SK-N-SH (cell line): ENCODE measurements around the gene ANAPC5. TPM values are rescaled to one million over a fixed set of nuclear protein-coding genes. Genes with fewer than 3 reads are reported as not detected.

Experiments
- CTCF ChIA-PET: fragments of 300-600, 350-600 bp; formaldehyde crosslinking; extraction: SDS; loops from one replicate; lab custom pipeline; 2021; lab: Yijun Ruan, JAX
- POLR2A ChIA-PET: fragments of 350-600 bp; sonication (Branson Sonifier 250); formaldehyde crosslinking; extraction: SDS; loops from one replicate; lab custom pipeline; 2020; ENCODE audit warnings: antibody characterized with exemption, inconsistent platforms; lab: Yijun Ruan, JAX
- DNase-seq: peaks from one replicate; pipeline ENCODE4 v3.0.0; 2012
- H2AFZ ChIP-seq: fragments of 200-600 bp; sonication (generic); 2 replicates; pipeline ENCODE4 v1.8.1; 2016; ENCODE audit warnings: antibody characterized with exemption, mild to moderate bottlenecking, low read depth
- H3F3A ChIP-seq: fragments of 200-600 bp; sonication (generic); replicated peaks from 2 replicates; pipeline ENCODE3; 2016; ENCODE audit warnings: antibody characterized with exemption, mild to moderate bottlenecking; ENCODE audit not compliant: insufficient read depth
- H3K27ac ChIP-seq, 2 experiments: fragments of 200-500 bp in 1 of 2; fragments of 200-600 bp in 1 of 2; sonication (Bioruptor generic) in 1 of 2; sonication (generic), shearing (Covaris generic) in 1 of 2; 2 replicates each; pipeline versions ENCODE4 v1.5.1 to v1.6.1; 2014 to 2016; ENCODE audit warnings: low read depth in 2 of 2, inconsistent platforms in 1 of 2, low read length in 1 of 2, mild to moderate bottlenecking in 1 of 2, mixed read lengths in 1 of 2
- H3K27me3 ChIP-seq: fragments of 200-600 bp; sonication (generic), shearing (Covaris generic); 2 replicates; pipeline ENCODE4 v1.6.1; 2016; ENCODE audit warnings: mixed run types; ENCODE audit not compliant: insufficient read depth
- H3K36me3 ChIP-seq, 2 experiments: fragments of 200-500 bp in 1 of 2; fragments of 200-600 bp in 1 of 2; sonication (Bioruptor generic) in 1 of 2; sonication (generic) in 1 of 2; replicated peaks in 1 of 2; 2 replicates each; pipeline versions ENCODE3 to v1.5.1; 2014 to 2016; ENCODE audit warnings: low read length in 1 of 2, mild to moderate bottlenecking in 1 of 2; ENCODE audit not compliant: insufficient read depth in 2 of 2, control insufficient read depth in 1 of 2
- H3K4me1 ChIP-seq, 2 experiments: fragments of 200-500 bp in 1 of 2; fragments of 200-600 bp in 1 of 2; sonication (Bioruptor generic) in 1 of 2; sonication (generic), shearing (Covaris generic) in 1 of 2; 2 replicates each; pipeline versions ENCODE4 v1.5.1 to v1.6.1; 2014 to 2016; ENCODE audit warnings: low read depth in 1 of 2, low read length in 1 of 2, mixed run types in 1 of 2; ENCODE audit not compliant: insufficient read depth in 2 of 2, control insufficient read depth in 1 of 2
- H3K4me2 ChIP-seq: fragments of 200-600 bp; sonication (generic), shearing (Covaris generic); 2 replicates; pipeline ENCODE4 v1.6.1; 2017; ENCODE audit warnings: mixed run types
- H3K4me3 ChIP-seq, 2 experiments: fragments of 200-500 bp in 1 of 2; fragments of 200-600 bp in 1 of 2; sonication (Bioruptor generic) in 1 of 2; sonication (generic), shearing (Covaris generic) in 1 of 2; 2 replicates each; pipeline versions ENCODE4 v1.5.1 to v1.8.1; 2014 to 2016; ENCODE audit warnings: low read depth in 2 of 2, inconsistent platforms in 1 of 2, low read length in 1 of 2, mild to moderate bottlenecking in 1 of 2, mixed read lengths in 1 of 2, moderate library complexity in 1 of 2
- H3K79me2 ChIP-seq: fragments of 200-600 bp; sonication (generic); 2 replicates; pipeline ENCODE4 v1.8.1; 2017; ENCODE audit warnings: mild to moderate bottlenecking; ENCODE audit not compliant: insufficient read depth
- H3K9ac ChIP-seq: fragments of 200-600 bp; sonication (generic); 2 replicates; pipeline ENCODE4 v1.6.1; 2017; ENCODE audit warnings: mixed run types
- H3K9me2 ChIP-seq: fragments of 200-600 bp; sonication (generic); 2 replicates; pipeline ENCODE4 v1.6.1; 2017; ENCODE audit warnings: mixed run types
- H3K9me3 ChIP-seq: fragments of 200-600 bp; sonication (generic); 2 replicates; pipeline ENCODE4 v1.6.1; 2017; ENCODE audit warnings: mixed run types, mild to moderate bottlenecking, moderate library complexity
- H4K20me1 ChIP-seq: fragments of 200-600 bp; sonication (generic); 2 replicates; pipeline ENCODE4 v1.6.1; 2017; ENCODE audit warnings: mild to moderate bottlenecking, mixed run types; ENCODE audit not compliant: insufficient read depth
- CHD2 ChIP-seq: fragments of 150-350 bp; IDR thresholded peaks from 2 replicates; pipeline ENCODE4 v1.6.1; 2018; ENCODE audit warnings: low read length; ENCODE audit not compliant: partially characterized antibody
- EP300 ChIP-seq, 2 experiments: IDR thresholded peaks; 2 replicates each; pipeline versions ENCODE4 v1.4.0 to v1.6.1; 2012; ENCODE audit warnings: borderline replicate concordance in 1 of 2, low read depth in 1 of 2, low read length in 1 of 2
- FOSL2 ChIP-seq: IDR thresholded peaks from 2 replicates; pipeline ENCODE4 v1.4.0; 2012; ENCODE audit warnings: low read depth, mild to moderate bottlenecking, moderate library complexity, borderline replicate concordance
- FOXM1 ChIP-seq: IDR thresholded peaks from 2 replicates; pipeline ENCODE4 v1.4.0; 2012; ENCODE audit warnings: low read depth, mild to moderate bottlenecking
- NFIC ChIP-seq: IDR thresholded peaks from 2 replicates; pipeline ENCODE4 v1.4.0; 2012; ENCODE audit warnings: borderline replicate concordance
- RCOR1 ChIP-seq: fragments of 150-350 bp; IDR thresholded peaks from 2 replicates; pipeline ENCODE4 v1.6.1; 2017; ENCODE audit warnings: antibody characterized with exemption, low read length
- USF1 ChIP-seq: IDR thresholded peaks from 2 replicates; pipeline ENCODE4 v1.4.0; 2012; ENCODE audit warnings: low read depth, borderline replicate concordance
- YY1 ChIP-seq: IDR thresholded peaks from 2 replicates; pipeline ENCODE4 v1.4.0; 2012; ENCODE audit warnings: low read depth, mild to moderate bottlenecking
- WGBS: methylation state at CpG from one replicate; pipeline ENCODE4 v1.1.6; 2017; ENCODE audit warnings: low lambda C conversion rate; 5-methylcytosine and 5-hydroxymethylcytosine counted together
- polyA plus RNA-seq, 3 experiments: library from polyadenylated mRNA; depleted of rRNA; stranded (reverse); fragments of >200 nt; gene quantifications; 2 replicates each; pipeline ENCODE4 v1.2.3, GENCODE V29; 2012
- TF ChIP-seq, protein P1 (sequence below): IDR thresholded peaks from 2 replicates; pipeline ENCODE4; 2012
- TF ChIP-seq, protein P2 (sequence below): IDR thresholded peaks from 2 replicates; pipeline ENCODE4 v1.4.0; 2012; ENCODE audit warnings: low read depth, borderline replicate concordance

The ANAPC5 gene
- polyA plus RNA-seq, 1 of the 3 experiments (the other 2 are of a cell fraction) = 110 TPM

DNA sequence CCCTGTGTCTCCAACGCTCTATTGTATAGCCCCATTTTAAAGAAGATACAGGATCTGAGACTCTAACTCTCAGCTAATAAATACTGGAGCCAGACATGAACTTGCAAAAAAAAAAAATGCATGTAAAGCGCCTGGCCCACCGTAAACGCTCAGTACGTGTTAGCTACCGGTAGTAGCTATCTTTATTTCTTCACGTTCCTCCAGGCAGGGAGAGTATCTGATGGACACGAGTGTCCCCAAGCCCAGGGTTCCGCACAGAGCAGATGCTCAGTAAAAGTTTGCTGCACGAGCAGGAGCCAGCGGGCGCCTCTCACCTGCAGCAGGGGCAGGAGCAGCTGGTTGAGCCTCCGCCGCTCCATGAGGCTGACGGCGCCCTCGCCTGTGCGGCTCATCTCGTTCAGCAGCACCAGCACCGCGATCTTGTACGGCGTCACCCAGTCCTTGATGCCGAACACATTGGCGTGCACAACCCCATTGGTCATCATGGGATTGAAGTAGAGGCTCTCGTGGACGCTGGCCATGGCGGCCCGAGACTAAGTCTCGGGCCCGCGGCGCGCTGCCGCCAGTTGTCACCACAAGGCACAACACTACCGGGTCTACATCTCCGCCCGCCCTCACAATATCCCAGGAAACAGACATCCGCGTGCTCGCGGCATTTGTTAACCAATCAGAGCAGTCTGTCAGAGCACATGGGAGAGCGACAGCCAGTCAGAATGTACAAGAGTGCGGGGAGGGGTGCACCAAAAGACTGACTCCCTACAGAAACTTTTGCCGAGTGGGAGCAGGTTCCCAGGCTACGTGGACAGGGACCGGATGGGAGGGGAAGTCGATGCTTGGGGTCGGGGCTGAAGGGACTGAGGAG, at the start of gene ANAPC5 (continued):
- TF ChIP-seq, protein P1, sequence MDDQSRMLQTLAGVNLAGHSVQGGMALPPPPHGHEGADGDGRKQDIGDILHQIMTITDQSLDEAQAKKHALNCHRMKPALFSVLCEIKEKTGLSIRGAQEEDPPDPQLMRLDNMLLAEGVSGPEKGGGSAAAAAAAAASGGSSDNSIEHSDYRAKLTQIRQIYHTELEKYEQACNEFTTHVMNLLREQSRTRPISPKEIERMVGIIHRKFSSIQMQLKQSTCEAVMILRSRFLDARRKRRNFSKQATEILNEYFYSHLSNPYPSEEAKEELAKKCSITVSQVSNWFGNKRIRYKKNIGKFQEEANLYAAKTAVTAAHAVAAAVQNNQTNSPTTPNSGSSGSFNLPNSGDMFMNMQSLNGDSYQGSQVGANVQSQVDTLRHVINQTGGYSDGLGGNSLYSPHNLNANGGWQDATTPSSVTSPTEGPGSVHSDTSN = peak; percentile 30; the same call in 1 of the 2 replicates
- TF ChIP-seq EP300 (IDR thresholded peaks at IDR 0.05; ENCODE audit: borderline replicate concordance in 1 of 2, low read depth in 1 of 2, low read length in 1 of 2) = peak; percentile 6 to 9; a peak in 1 of 4 replicates
- peak; percentile 38; the same call in 1 of the 2 replicates for TF ChIP-seq FOXM1
- TF ChIP-seq NFIC = peak; percentile 0; the same call in 1 of the 2 replicates
- TF ChIP-seq YY1 = peak; percentile 74
- TF ChIP-seq RCOR1 = no peak
- peak; percentile 98 for TF ChIP-seq CHD2
- TF ChIP-seq USF1 = peak; percentile 97
- TF ChIP-seq, protein P2, sequence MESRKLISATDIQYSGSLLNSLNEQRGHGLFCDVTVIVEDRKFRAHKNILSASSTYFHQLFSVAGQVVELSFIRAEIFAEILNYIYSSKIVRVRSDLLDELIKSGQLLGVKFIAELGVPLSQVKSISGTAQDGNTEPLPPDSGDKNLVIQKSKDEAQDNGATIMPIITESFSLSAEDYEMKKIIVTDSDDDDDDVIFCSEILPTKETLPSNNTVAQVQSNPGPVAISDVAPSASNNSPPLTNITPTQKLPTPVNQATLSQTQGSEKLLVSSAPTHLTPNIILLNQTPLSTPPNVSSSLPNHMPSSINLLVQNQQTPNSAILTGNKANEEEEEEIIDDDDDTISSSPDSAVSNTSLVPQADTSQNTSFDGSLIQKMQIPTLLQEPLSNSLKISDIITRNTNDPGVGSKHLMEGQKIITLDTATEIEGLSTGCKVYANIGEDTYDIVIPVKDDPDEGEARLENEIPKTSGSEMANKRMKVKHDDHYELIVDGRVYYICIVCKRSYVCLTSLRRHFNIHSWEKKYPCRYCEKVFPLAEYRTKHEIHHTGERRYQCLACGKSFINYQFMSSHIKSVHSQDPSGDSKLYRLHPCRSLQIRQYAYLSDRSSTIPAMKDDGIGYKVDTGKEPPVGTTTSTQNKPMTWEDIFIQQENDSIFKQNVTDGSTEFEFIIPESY = peak; percentile 97

- H3K4me2 ChIP-seq = peak overlapping the region; percentile 83
- no peaks in the 10 kb centered on the region for H3K27me3 ChIP-seq
- peaks cover 8% of the 10 kb centered on the region in 2 experiments; a peak in 3 of 4 replicates for H3K4me1 ChIP-seq
- no peaks in the 10 kb centered on the region for H3K9me3 ChIP-seq
- H3K4me3 ChIP-seq = peak overlapping the region; percentile 77 to 81
- peaks cover 14% of the 10 kb centered on the region; the same call in 1 of the 2 replicates for H4K20me1 ChIP-seq
- H3K27ac ChIP-seq = peak overlapping the region; percentile 73 to 84
- DNase-seq = peak; percentile 69
- H3K36me3 ChIP-seq = peaks cover 2 to 19% of the 10 kb centered on the region in 2 experiments
- no peaks in the 10 kb centered on the region for H3F3A ChIP-seq
- ChIA-PET POLR2A (interaction anchor here (0.7 to 2.5 kb wide), 10 partner anchors 9 to 74 kb away, joined by 3 to 20 read pairs (median 4); partner anchors contain the start of gene ANAPC5), CTCF (interaction anchor here (1.0 to 2.2 kb wide), 3 partner anchors 12 to 66 kb away, joined by 3 to 11 read pairs (median 3); no protein-coding TSS in a partner anchor)
- TF ChIP-seq FOSL2 = peak; percentile 64; the same call in 1 of the 2 replicates
- no peak for TF ChIP-seq EP300 (IDR thresholded peaks at IDR 0.05; ENCODE audit: borderline replicate concordance in 1 of 2, low read depth in 1 of 2, low read length in 1 of 2)
- H3K9me2 ChIP-seq = no peaks in the 10 kb centered on the region
- 5% methylated on average over 30 of the region's 48 CpGs for WGBS
- peak overlapping the region; percentile 81 for H3K9ac ChIP-seq
- H3K79me2 ChIP-seq = peaks cover 67% of the 10 kb centered on the region
- H2AFZ ChIP-seq = peak overlapping the region; percentile 74; the same call in 1 of the 2 replicates
Observed at GRCh38 chr12:121400332-121401139, 48.3 kb upstream of the ANAPC5 start.
